Gastroesophageal sphincter (tissue), 2 donors: ENCODE results near the gene SH3BP5.

Experiments
- POLR2A ChIP-seq, 2 donors: fragments of 450-650 bp; IDR thresholded peaks; one replicate each; pipeline ENCODE4 v1.6.1; 2017; ENCODE audit warnings: antibody characterized with exemption in 2 of 2, mild to moderate bottlenecking in 2 of 2, moderate library complexity in 1 of 2
- POLR2AphosphoS5 ChIP-seq: sonication (generic); formaldehyde crosslinking; IDR thresholded peaks from one replicate; pipeline ENCODE4 v1.6.1; 2017; ENCODE audit warnings: antibody characterized with exemption

DNA sequence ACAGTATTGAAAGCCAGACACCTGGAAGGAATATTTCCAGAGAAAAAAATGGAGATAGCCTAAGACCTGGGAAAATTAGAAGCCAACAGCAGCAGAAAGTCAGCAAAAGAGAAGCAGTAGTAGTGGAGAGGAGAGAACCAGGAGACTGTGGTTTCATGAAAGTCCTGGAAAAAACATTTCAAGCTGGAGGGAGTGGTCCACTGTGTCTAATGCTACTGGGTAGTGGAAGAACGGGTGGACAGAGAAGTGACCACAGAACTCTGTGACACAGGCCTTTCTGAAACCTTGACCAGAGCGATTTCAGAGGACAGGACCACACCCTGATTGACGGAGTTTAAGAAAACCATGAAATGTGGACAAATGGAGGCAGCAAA lies 15.3 kb upstream of the SH3BP5 start:
- TF ChIP-seq POLR2A (IDR thresholded peaks at IDR 0.05) = no peak
- TF ChIP-seq POLR2AphosphoS5 = no peak
